GM19463 (cell line): Measurements from ENCODE around the gene MMGT1.
"Not testable (repeated sequence)": the region's sequence is repeated elsewhere in the genome, so short reads cannot be mapped to it uniquely, and the experiment has no call there.

Source experiments
- ATAC-seq: cut with Tn5 transposase; IDR thresholded peaks from one replicate; pipeline ENCODE4 v1.9.1; 2021; ENCODE audit warnings: mild to moderate bottlenecking, moderate library complexity; ENCODE audit not compliant: unreplicated experiment

The MMGT1 gene

GRCh38 chrX:135927897-135928296, 45.9 kb downstream of the MMGT1 start:
- no peak for ATAC-seq

- ATAC-seq: no peak
These were observed 50.4 kb downstream of the MMGT1 start for GRCh38 chrX:135923353-135923752.

- not testable (repeated sequence) for ATAC-seq
These were observed 53.3 kb downstream of the MMGT1 start for GRCh38 chrX:135920516-135920915.

GRCh38 chrX:135914404-135914803, 59.4 kb downstream of the MMGT1 start:
- no peak for ATAC-seq
